HL-60/S4 (cell line): ENCODE data around the gene SMIM24.
"Not testable (repeated sequence)": the region's sequence is repeated elsewhere in the genome, so short reads cannot be mapped to it uniquely, and the experiment has no call there.

Source experiments
- in situ Hi-C: fragments of 300-500 bp; cut with MboI; formaldehyde crosslinking; loops from 2 replicates; pipeline ENCODE4 v1.14.3; 2022; ENCODE audit warnings: low sequenced_read_pairs

SMIM24 gene

GRCh38 chr19:3458229-3459088 lies 21.9 kb downstream of the SMIM24 start:
- in situ Hi-C loops = no loop called here

- in situ Hi-C loops = no loop called here
These were observed 22.6 kb downstream of the SMIM24 start for GRCh38 chr19:3457528-3458228.

GRCh38 chr19:3456925-3457527 lies 23.3 kb downstream of the SMIM24 start:
- in situ Hi-C loops = no loop called here

- in situ Hi-C loops = no loop called here
These were observed 24.2 kb downstream of the SMIM24 start for GRCh38 chr19:3455960-3456601.

- in situ Hi-C loops = no loop called here
These were observed 24.9 kb downstream of the SMIM24 start for GRCh38 chr19:3455393-3455955.

GRCh38 chr19:3454656-3455392 lies 25.5 kb downstream of the SMIM24 start:
- in situ Hi-C loops = no loop called here

- in situ Hi-C loops = no loop called here
These were observed 26.5 kb downstream of the SMIM24 start for GRCh38 chr19:3453840-3454239.

- in situ Hi-C loops = not testable (repeated sequence)
These were observed 27.4 kb downstream of the SMIM24 start for GRCh38 chr19:3452942-3453214.

GRCh38 chr19:3452171-3452941 lies 28.0 kb downstream of the SMIM24 start:
- in situ Hi-C loops = no loop called here

GRCh38 chr19:3451451-3451866 lies 28.9 kb downstream of the SMIM24 start:
- in situ Hi-C loops = no loop called here

- in situ Hi-C loops = no loop called here
These were observed 29.4 kb downstream of the SMIM24 start for GRCh38 chr19:3450796-3451411.

- in situ Hi-C loops = no loop called here
These were observed 31.6 kb downstream of the SMIM24 start for GRCh38 chr19:3448616-3449334.

- in situ Hi-C loops = not testable (repeated sequence)
These were observed 33.7 kb downstream of the SMIM24 start for GRCh38 chr19:3446657-3447056.

- in situ Hi-C loops = no loop called here
These were observed 35.6 kb downstream of the SMIM24 start for GRCh38 chr19:3444695-3445234.

GRCh38 chr19:3443840-3444694 lies 36.3 kb downstream of the SMIM24 start:
- in situ Hi-C loops = no loop called here

GRCh38 chr19:3442487-3443071 lies 37.7 kb downstream of the SMIM24 start:
- in situ Hi-C loops = no loop called here

- in situ Hi-C loops = no loop called here
These were observed 38.4 kb downstream of the SMIM24 start for GRCh38 chr19:3441986-3442329.
